ENCODE measurements around the gene LUC7L3. TPM values are rescaled to one million over a fixed set of nuclear protein-coding genes. Genes with fewer than 3 reads are reported as not detected.

LUC7L3 gene, protein sequence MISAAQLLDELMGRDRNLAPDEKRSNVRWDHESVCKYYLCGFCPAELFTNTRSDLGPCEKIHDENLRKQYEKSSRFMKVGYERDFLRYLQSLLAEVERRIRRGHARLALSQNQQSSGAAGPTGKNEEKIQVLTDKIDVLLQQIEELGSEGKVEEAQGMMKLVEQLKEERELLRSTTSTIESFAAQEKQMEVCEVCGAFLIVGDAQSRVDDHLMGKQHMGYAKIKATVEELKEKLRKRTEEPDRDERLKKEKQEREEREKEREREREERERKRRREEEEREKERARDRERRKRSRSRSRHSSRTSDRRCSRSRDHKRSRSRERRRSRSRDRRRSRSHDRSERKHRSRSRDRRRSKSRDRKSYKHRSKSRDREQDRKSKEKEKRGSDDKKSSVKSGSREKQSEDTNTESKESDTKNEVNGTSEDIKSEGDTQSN
- total RNA-seq (2022) (152 and 155 TPM in 2 replicates), Bru-seq, nascent RNA (percentile 99 among the genes with signal in this experiment), BruChase-seq, experiment 1, labeled RNA remaining after a 6-hour chase (percentile 98 among the genes with signal in this experiment), BruChase-seq, experiment 2, labeled RNA remaining after a 2-hour chase (percentile 98 among the genes with signal in this experiment)
- long read RNA-seq, full-length matches to known transcripts, result 91 of 145 reads
- long read RNA-seq, partial matches to known transcripts, result 34 of 145 reads
- long read RNA-seq, other reads (novel, unspliced or antisense), result 20 of 145 reads

DNA sequence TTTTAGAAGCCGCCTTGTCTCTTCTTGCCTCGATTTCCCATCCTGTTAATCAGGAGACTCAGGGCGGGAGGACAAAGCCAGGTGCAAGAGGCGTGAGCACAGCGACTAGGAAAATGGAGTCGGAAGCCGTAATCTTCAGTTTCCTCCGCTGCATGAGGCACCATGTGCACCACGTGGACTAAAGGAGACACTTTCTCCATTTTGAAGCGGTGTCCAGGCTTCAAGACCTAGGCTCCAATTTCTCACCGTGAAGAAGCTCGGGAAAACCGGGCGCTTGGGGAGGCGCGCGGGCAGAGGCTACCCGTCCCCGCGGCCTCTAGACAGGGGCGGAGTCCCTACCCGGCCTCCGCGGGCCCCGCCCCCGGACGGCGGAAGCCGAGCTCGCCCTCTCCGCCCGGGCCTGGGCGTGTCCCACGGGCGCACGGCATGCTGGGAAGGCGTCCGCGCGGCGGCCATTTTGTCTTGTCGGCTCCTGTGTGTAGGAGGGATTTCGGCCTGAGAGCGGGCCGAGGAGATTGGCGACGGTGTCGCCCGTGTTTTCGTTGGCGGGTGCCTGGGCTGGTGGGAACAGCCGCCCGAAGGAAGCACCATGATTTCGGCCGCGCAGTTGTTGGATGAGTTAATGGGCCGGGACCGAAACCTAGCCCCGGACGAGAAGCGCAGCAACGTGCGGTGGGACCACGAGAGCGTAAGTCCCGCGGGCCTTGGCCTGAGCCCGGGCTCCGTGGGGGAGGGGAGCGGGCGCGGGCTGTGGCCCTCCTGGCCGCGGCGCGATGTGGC, at the start of gene LUC7L3:
Gene LUC7L3 (plus strand): TSS at position 460 of the 780 bp plus-strand sequence. CDS start 130 bp downstream, at position 590.
- intact Hi-C loops (cut with micrococcal nuclease; ENCODE audit: unreplicated experiment), result no loop called here
- BruUV-seq (replicated peaks), result TSS peak; percentile 99
- H3K36me3 Mint-ChIP-seq (ENCODE audit: insufficient read depth, unreplicated experiment), result peaks cover 56% of the 10 kb centered on the region

DNA sequence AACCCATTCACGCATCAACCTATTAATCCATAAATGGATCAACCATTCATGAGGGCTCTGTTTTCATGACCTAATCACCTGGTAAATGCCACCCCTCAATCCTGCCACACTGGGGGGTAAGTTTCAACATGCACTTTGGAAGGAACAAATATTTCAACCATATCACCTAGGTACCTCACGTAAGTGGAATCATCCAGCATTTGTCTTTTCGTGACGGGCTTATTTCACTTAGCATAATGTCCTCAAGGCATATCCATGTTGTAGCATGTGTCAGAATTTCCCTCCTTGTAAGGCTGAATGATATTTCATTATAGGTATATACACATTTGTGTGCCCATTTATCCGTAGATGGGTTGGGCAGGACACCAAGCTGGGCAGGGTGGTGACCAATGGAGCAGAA, 47.3 kb upstream of the LUC7L3 start:
- TF ChIP-seq, protein P1, sequence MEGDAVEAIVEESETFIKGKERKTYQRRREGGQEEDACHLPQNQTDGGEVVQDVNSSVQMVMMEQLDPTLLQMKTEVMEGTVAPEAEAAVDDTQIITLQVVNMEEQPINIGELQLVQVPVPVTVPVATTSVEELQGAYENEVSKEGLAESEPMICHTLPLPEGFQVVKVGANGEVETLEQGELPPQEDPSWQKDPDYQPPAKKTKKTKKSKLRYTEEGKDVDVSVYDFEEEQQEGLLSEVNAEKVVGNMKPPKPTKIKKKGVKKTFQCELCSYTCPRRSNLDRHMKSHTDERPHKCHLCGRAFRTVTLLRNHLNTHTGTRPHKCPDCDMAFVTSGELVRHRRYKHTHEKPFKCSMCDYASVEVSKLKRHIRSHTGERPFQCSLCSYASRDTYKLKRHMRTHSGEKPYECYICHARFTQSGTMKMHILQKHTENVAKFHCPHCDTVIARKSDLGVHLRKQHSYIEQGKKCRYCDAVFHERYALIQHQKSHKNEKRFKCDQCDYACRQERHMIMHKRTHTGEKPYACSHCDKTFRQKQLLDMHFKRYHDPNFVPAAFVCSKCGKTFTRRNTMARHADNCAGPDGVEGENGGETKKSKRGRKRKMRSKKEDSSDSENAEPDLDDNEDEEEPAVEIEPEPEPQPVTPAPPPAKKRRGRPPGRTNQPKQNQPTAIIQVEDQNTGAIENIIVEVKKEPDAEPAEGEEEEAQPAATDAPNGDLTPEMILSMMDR (IDR thresholded peaks at IDR 0.05; ENCODE audit: unreplicated experiment), result no peak
- intact Hi-C loops (cut with micrococcal nuclease; ENCODE audit: unreplicated experiment), result no loop called here
- Mint-ChIP-seq H3K4me3 (ENCODE audit: low read depth, unreplicated experiment) (no peak overlapping the region), H3K4me1 (ENCODE audit: low read depth, unreplicated experiment) (peaks cover 55% of the 10 kb centered on the region), H3K9me3 (ENCODE audit: low read depth, unreplicated experiment) (no peaks in the 10 kb centered on the region), H3K27me3 (ENCODE audit: unreplicated experiment) (no peaks in the 10 kb centered on the region), H3K36me3 (ENCODE audit: insufficient read depth, unreplicated experiment) (peaks cover 31% of the 10 kb centered on the region), H3K27ac (ENCODE audit: unreplicated experiment) (no peak overlapping the region)
- BruUV-seq (replicated peaks), result no TSS peak
- CTCF ChIA-PET, result interaction anchor here (0.7 to 1.7 kb wide), 4 partner anchors 12 to 55 kb away, joined by 3 to 9 read pairs (median 4); no protein-coding TSS in a partner anchor
- no peak for DNase-seq

More for the DNA sequence above, at the start of gene LUC7L3:
- H3K4me1 Mint-ChIP-seq (ENCODE audit: low read depth, unreplicated experiment), result peaks cover 23% of the 10 kb centered on the region
- DNase-seq, result peak; percentile 99
- CTCF ChIA-PET, result interaction anchor here (0.6 to 1.3 kb wide), 9 partner anchors 12 to 568 kb away, joined by 3 to 8 read pairs (median 4); partner anchors contain the start of genes ANKRD40 and LRRC59
- TF ChIP-seq, protein P1 (IDR thresholded peaks at IDR 0.05; ENCODE audit: unreplicated experiment), result no peak
- H3K27me3 Mint-ChIP-seq (ENCODE audit: unreplicated experiment), result peaks cover under 1% of the 10 kb centered on the region
- H3K27ac Mint-ChIP-seq (ENCODE audit: unreplicated experiment), result peak within 1 kb of the TSS; percentile 98
- peak within 1 kb of the TSS; percentile 94 for H3K4me3 Mint-ChIP-seq (ENCODE audit: low read depth, unreplicated experiment)
- no peaks in the 10 kb centered on the region for H3K9me3 Mint-ChIP-seq (ENCODE audit: low read depth, unreplicated experiment)

DNA sequence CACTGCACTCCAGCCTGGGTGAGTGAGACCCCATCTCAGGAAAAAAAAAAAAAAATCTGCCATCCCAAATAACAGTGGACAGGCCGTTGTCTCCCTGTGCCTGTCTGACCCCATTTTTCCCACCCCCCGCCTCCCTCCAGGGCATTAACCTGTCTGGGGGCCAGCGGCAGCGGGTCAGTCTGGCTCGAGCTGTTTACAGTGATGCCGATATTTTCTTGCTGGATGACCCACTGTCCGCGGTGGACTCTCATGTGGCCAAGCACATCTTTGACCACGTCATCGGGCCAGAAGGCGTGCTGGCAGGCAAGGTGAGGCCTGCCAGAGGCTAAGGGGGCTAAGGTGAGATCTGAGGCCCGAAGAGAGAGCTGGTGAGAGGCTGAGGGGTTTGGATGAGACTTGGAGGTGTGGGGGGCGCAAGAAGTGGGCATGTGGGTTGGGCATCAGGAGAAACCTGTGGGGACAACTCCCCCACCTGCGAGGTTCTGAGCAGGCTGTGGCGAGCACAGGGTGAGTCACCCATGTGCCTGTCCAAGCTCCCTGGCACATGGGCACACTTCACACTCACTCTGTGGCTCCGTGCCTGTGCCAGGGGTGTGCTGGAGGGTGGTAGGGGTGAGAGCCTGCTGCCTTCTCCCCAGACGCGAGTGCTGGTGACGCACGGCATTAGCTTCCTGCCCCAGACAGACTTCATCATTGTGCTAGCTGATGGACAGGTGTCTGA, 46.4 kb upstream of the LUC7L3 start:
- Mint-ChIP-seq H3K4me1 (ENCODE audit: low read depth, unreplicated experiment) (peaks cover 46% of the 10 kb centered on the region), H3K9me3 (ENCODE audit: low read depth, unreplicated experiment) (no peaks in the 10 kb centered on the region), H3K27me3 (ENCODE audit: unreplicated experiment) (no peaks in the 10 kb centered on the region), H3K36me3 (ENCODE audit: insufficient read depth, unreplicated experiment) (peaks cover 30% of the 10 kb centered on the region), H3K27ac (ENCODE audit: unreplicated experiment) (no peak overlapping the region), H3K4me3 (ENCODE audit: low read depth, unreplicated experiment) (no peak overlapping the region)
- CTCF ChIA-PET, result interaction anchor here (0.6 to 1.7 kb wide), 6 partner anchors 11 to 56 kb away, joined by 3 to 9 read pairs (median 4); no protein-coding TSS in a partner anchor
- no peak for DNase-seq
- no TSS peak for BruUV-seq (replicated peaks)
- intact Hi-C loops (cut with micrococcal nuclease; ENCODE audit: unreplicated experiment), result no loop called here
- TF ChIP-seq, protein P1 (IDR thresholded peaks at IDR 0.05; ENCODE audit: unreplicated experiment), result no peak

All from Calu3 (cell line).